GM06990 (cell line): Measurements from ENCODE around the gene ZKSCAN5.

Source experiments
- DNase-seq: peaks from one replicate; pipeline ENCODE4 v3.0.0-alpha.2; 2011; ENCODE audit not compliant: insufficient read length; ENCODE audit errors: extremely low read depth
- H3K27me3 ChIP-seq: replicated peaks from 2 replicates; pipeline ENCODE4 v1.6.0; 2011; ENCODE audit warnings: low read length; ENCODE audit not compliant: control insufficient read depth, insufficient read depth
- H3K36me3 ChIP-seq: 2 replicates; pipeline ENCODE4 v1.5.1; 2011; ENCODE audit warnings: low read length; ENCODE audit not compliant: control insufficient read depth, insufficient read depth
- H3K4me3 ChIP-seq: replicated peaks from 2 replicates; pipeline ENCODE4 v1.5.1; 2011; ENCODE audit warnings: low read depth, mild to moderate bottlenecking, control low read depth, low read length
- TF ChIP-seq, protein P1 (sequence below): IDR thresholded peaks from 2 replicates; pipeline ENCODE4 v1.5.1; 2011; ENCODE audit warnings: low read length, control low read depth, mild to moderate bottlenecking, inconsistent platforms; ENCODE audit not compliant: insufficient read depth, poor library complexity, severe bottlenecking

The ZKSCAN5 gene

DNA sequence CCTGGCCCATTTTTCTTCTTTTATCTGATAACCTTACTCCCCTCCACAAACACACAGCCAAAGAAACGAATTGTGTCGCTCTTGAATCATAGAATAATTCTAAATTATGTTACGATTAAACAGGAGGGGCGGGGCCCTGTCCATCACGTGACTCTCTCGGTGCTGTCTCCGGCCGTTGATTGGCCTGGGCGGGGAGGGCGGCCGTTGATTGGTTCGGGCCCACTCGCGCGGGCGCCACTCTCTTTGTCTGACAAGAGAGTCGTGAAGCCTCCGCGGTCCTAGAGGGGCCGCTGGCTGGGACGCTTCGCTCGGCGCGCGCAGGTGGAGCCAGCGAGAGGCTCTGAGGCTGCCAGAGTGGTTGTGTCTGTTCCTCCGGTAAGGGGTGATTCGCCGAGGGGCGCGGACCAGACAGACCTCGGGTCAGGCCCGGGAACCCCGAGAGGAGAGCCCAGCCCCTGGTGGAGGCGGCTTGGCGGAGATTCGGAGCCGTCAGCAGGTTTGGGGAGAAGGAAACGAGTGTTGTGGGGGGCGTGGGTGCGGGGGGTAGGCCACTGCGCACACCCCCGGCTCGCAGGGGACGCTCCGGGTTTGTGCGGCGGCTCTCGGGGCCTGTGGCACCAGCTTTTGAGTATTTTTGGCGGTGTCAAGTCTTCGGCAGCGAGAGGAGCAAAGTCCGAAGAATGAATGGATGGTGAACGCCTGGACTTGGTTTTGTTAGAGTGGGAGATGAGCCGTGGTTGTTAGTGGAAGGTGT, 31.7 kb upstream of the ZKSCAN5 start, which contains the start of gene ZNF789:
ZNF789 (plus strand) TSS at position 330 of the 754 bp plus-strand sequence. CDS start 3,567 bp downstream, outside the sequence.
- Histone ChIP-seq H3K27me3 (no peaks in the 10 kb centered on the region), H3K36me3 (peaks cover 1% of the 10 kb centered on the region), H3K4me3 (peak within 1 kb of the TSS; percentile 95)
- TF ChIP-seq, protein P1, sequence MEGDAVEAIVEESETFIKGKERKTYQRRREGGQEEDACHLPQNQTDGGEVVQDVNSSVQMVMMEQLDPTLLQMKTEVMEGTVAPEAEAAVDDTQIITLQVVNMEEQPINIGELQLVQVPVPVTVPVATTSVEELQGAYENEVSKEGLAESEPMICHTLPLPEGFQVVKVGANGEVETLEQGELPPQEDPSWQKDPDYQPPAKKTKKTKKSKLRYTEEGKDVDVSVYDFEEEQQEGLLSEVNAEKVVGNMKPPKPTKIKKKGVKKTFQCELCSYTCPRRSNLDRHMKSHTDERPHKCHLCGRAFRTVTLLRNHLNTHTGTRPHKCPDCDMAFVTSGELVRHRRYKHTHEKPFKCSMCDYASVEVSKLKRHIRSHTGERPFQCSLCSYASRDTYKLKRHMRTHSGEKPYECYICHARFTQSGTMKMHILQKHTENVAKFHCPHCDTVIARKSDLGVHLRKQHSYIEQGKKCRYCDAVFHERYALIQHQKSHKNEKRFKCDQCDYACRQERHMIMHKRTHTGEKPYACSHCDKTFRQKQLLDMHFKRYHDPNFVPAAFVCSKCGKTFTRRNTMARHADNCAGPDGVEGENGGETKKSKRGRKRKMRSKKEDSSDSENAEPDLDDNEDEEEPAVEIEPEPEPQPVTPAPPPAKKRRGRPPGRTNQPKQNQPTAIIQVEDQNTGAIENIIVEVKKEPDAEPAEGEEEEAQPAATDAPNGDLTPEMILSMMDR: no peak
- DNase-seq: peak; percentile 95

DNA sequence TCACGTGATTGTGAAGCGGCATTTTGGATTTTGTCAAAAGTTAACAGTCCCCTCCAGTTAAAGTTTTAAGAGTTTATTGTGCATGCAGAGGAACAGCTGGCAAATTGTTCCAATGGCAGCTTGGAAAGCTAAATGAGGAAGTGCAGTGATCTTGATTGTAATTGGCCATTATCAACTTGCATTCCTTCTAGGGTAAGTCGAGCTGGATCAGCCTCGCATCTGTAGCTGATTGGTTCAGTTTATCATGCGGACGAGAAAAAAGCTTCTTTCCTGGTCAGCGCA, 31.2 kb upstream of the ZKSCAN5 start:
- DNase-seq: no peak
- H3K36me3 ChIP-seq: peaks cover 4% of the 10 kb centered on the region
- TF ChIP-seq, protein P1: no peak
- H3K27me3 ChIP-seq: no peaks in the 10 kb centered on the region
- H3K4me3 ChIP-seq: peak overlapping the region; percentile 95

DNA sequence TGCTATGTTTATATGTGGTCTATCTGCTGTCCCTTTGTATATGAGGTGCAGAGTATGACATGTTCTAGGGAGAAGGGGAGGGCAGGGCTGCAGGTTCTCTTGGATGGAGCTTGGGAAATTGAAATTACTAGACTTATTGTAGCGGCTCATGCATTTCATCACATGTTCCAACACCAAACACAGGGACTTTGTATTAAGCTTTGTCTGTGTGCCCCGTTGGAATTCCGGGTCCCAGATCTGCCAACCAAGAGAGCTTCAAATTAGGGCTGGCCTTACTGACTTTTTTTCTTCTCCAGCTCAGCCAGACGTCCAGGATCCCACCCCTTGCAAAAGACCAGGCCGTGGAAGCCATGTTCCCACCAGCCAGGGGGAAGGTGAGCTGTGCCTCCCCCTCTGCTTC, 28.4 kb upstream of the ZKSCAN5 start:
- TF ChIP-seq, protein P1: no peak
- peaks cover 7% of the 10 kb centered on the region for H3K36me3 ChIP-seq
- DNase-seq: no peak

DNA sequence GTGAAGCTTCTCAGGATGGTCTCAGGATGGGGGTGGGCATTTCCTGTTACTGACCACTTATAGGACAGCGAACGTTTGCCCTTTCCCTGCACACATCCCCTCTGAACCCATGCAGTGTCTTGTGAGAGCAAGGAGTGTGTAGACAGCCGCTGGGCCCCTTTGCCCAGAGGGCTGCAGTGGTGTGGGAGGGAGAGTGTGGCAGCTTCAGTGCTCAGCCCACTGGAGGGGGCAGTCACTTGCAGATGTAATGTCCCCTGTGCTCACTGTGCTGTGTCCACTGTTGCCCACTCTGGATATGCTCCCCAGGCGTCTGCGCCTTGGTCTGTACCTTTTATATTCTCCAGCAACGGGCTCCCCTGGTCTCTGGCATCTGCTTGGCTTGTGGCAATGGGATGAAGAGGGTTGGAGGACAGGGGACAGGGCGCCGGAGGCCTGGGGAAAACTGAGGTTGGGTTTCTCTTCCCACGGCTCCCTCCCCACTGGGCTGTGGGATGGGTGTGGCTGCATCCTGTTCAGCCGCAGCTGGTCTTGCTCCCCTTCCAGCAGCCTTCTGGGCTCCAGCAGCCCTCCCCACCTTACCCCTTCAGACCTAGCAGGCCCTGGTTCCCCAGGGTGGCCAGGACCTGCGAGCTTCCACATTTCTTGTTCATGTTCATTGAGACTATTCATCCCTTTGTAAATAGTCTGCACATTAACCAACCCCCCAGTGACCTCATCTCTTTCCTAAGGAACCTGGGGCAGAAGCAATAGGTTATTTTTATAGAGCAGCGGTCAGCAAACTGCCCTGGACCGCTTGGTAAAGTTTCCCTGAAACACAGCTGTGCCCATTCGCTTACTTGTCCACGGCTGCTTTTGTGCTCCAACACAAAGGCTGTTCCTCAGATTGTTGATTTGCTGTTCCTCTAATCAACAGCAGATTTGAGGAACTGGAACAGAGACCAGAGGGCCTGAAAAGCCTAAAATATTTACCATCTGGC, 25.7 kb upstream of the ZKSCAN5 start:
- Histone ChIP-seq H3K4me3 (no peak overlapping the region), H3K27me3 (no peaks in the 10 kb centered on the region), H3K36me3 (peaks cover 7% of the 10 kb centered on the region)
- TF ChIP-seq, protein P1: no peak
- DNase-seq: no peak

More for the DNA sequence above, 28.4 kb upstream of the ZKSCAN5 start:
- Histone ChIP-seq H3K27me3 (no peaks in the 10 kb centered on the region), H3K4me3 (no peak overlapping the region)

DNA sequence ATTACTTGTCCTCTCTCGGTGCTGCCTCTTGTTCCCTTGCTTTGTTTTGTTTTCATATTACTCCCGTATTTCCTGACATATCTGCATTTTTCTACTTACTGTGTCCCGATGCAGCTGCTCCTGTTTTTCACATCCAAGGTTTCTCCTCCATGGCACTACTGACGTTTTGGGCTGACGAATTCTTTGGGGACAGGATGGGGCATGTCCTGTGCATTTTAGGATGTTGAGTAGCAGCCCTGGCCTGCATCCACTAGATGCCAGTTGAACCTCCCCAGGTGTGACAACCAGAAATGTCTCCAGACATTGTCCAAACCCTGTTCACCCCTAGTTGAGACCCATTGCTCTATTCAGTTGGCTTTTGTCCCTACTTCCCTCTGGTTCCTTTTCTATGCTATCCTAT, 19.4 kb upstream of the ZKSCAN5 start:
- Histone ChIP-seq H3K36me3 (peaks cover 6% of the 10 kb centered on the region), H3K27me3 (no peaks in the 10 kb centered on the region), H3K4me3 (no peak overlapping the region)
- DNase-seq: no peak
- TF ChIP-seq, protein P1: no peak
